Peyer's patch (tissue), 4 donors: ENCODE results near the gene PRSS57.

ENCODE experiments used
- POLR2A ChIP-seq, 2 donors: fragments of 450-650 bp; IDR thresholded peaks; one replicate each; pipeline ENCODE4 v1.5.1; 2017; ENCODE audit warnings: antibody characterized with exemption in 2 of 2, mild to moderate bottlenecking in 2 of 2, moderate library complexity in 2 of 2
- TF ChIP-seq, protein P1 (sequence below), 6 experiments: fragments of 450-650 bp in 4 of 6; fragments of 200-600 bp in 2 of 6; sonication (generic) in 1 of 6; IDR thresholded peaks; one replicate each; pipeline ENCODE4 v1.5.1; 2017 to 2019; ENCODE audit warnings: antibody characterized with exemption in 6 of 6, mild to moderate bottlenecking in 3 of 6, moderate library complexity in 1 of 6

DNA sequence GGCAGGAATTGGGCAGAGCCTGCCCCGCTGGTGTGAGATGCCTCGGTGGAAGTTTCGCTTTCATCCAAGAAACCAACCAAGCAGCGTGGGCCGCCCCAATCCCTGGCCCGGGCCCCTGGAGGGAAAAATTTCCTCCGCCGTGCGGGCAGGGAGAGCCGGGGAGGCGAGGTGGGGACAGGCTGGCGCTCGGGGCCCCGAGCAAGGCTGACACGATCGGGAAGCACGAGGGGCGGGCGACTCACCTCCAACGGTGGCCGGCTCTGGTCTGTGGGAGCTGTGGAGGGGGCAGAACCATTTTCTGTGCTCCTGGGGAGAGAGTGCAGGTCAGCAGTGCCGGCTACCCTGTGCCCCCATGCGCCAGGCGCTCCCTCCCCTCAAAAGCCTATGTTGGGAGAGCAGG is 43.3 kb downstream of the PRSS57 start:
- TF ChIP-seq, protein P1, sequence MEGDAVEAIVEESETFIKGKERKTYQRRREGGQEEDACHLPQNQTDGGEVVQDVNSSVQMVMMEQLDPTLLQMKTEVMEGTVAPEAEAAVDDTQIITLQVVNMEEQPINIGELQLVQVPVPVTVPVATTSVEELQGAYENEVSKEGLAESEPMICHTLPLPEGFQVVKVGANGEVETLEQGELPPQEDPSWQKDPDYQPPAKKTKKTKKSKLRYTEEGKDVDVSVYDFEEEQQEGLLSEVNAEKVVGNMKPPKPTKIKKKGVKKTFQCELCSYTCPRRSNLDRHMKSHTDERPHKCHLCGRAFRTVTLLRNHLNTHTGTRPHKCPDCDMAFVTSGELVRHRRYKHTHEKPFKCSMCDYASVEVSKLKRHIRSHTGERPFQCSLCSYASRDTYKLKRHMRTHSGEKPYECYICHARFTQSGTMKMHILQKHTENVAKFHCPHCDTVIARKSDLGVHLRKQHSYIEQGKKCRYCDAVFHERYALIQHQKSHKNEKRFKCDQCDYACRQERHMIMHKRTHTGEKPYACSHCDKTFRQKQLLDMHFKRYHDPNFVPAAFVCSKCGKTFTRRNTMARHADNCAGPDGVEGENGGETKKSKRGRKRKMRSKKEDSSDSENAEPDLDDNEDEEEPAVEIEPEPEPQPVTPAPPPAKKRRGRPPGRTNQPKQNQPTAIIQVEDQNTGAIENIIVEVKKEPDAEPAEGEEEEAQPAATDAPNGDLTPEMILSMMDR (IDR thresholded peaks at IDR 0.05), result no peak
- TF ChIP-seq POLR2A (IDR thresholded peaks at IDR 0.05), result no peak
